Posterior cingulate gyrus (tissue), 11 donors: Measurements from ENCODE around the gene AADACL3.

Source experiments
- DNase-seq, 10 donors: peaks; one replicate each; pipeline versions ENCODE4 v3.0.0 to v3.0.0-alpha.2; 2020 to 2021; ENCODE audit warnings: mixed read lengths in 3 of 10
- intact Hi-C: fragments of 100-400 bp; cut with DNase I; formaldehyde crosslinking; loops from one replicate; pipeline ENCODE4 v1.15.1; 2023

AADACL3 gene

DNA sequence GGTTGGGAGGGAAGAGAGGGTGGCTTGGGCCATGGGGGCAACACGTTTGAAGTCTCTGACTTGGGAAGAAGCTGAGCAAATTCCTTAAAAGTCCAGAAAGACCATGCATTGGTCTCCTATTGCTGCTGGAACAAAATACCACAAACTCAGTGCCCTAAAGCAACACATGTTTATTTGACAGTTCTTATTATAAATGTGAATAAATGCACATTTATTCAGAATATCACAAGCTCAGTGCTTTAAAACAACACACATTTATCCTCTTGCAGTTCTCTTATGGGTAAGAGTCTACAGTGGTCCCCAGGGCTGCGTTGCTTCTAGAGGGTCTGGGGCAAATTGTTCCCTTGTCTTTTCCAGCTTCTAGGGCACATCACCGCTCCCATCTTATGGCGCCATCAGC, 47.6 kb downstream of the AADACL3 start:
- no peak for DNase-seq
- intact Hi-C loops: no loop called here

GRCh38 chr1:12764016-12764415, 48.1 kb downstream of the AADACL3 start:
- intact Hi-C loops: no loop called here
- DNase-seq: no peak

GRCh38 chr1:12769031-12769430, 53.1 kb downstream of the AADACL3 start:
- intact Hi-C loops: no loop called here
- no peak for DNase-seq

DNA sequence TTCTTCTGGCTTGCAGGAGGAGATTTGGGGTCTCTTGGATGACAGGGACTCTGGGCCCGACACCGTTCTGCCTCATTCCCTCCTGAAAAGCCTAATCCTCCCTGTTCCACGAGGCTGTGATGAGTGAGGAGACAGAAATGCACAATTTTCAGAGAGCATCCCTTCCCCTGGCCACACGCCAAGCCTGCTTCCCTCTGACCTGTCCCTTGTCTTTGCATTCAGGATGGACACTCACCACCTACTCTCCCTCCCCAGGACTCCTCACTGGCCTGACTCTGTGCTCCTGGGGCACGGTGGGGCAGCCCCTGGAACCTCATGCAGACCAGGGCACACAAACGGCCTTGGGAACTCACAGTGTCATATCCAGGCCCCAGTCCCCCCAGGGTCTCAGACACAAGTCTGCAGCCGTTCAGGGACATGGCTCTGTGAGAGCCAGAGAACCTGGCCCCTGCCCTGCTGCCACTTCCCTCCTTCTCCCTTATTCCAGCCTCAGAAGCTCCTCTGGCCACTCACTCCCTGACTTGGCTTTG, 54.1 kb downstream of the AADACL3 start:
- intact Hi-C loops: no loop called here
- no peak for DNase-seq

DNA sequence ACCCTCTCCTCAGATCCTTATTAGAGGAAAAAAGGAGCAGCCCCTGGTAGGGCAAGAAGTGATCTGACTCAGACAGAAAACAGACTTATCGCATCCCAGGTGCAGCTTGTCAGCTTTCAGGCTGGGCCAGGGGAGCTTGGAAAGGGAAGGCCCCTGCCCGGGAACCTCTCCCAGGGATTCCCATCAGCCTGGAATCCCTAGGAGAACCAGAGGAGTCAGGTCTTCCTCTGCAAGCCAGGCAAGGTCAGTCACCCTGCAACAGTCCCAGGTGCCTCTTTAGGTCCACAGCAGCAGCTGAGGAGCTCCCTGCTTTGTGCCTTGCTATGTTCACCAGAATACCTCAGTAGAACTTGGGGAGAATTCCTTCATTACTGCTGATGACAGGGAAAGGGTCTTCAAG, 54.7 kb downstream of the AADACL3 start:
- intact Hi-C loops: no loop called here
- DNase-seq: no peak

GRCh38 chr1:12771186-12771585, 55.3 kb downstream of the AADACL3 start:
- intact Hi-C loops: no loop called here
- DNase-seq: no peak

- DNase-seq: no peak
- intact Hi-C loops: no loop called here
Measured at GRCh38 chr1:12772520-12772919, 56.6 kb downstream of the AADACL3 start.

DNA sequence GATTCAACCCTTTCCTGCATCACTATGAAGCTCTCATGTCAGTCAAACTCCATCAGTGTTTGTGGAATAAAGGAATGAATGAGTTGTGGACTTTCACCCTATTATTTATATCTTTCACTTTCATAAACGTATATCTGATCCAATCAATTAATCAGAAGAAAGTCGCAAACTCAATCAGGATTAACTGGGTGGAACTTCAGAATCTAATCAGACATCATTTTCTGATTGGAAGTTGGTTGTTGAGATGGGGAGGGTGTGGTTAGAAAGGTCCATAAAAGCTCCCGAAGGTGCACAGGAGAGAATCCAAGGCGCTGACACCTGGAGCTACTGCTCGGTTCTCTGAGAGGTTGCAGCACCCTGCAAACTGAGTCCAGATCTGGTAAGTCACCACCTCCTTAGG, 57.5 kb downstream of the AADACL3 start, which contains the start of gene PRAMEF12:
TSS of gene PRAMEF12 (plus strand) at position 301 of the 400 bp plus-strand sequence. CDS start 1,130 bp downstream, outside the sequence.
- DNase-seq: no peak
- intact Hi-C loops: no loop called here

GRCh38 chr1:12774801-12775345, 59.0 kb downstream of the AADACL3 start:
- intact Hi-C loops: no loop called here
- peak in 1 of 10 donors; percentile 18 for DNase-seq

GRCh38 chr1:12775443-12775842, 59.5 kb downstream of the AADACL3 start:
- DNase-seq: no peak
- intact Hi-C loops: no loop called here

DNA sequence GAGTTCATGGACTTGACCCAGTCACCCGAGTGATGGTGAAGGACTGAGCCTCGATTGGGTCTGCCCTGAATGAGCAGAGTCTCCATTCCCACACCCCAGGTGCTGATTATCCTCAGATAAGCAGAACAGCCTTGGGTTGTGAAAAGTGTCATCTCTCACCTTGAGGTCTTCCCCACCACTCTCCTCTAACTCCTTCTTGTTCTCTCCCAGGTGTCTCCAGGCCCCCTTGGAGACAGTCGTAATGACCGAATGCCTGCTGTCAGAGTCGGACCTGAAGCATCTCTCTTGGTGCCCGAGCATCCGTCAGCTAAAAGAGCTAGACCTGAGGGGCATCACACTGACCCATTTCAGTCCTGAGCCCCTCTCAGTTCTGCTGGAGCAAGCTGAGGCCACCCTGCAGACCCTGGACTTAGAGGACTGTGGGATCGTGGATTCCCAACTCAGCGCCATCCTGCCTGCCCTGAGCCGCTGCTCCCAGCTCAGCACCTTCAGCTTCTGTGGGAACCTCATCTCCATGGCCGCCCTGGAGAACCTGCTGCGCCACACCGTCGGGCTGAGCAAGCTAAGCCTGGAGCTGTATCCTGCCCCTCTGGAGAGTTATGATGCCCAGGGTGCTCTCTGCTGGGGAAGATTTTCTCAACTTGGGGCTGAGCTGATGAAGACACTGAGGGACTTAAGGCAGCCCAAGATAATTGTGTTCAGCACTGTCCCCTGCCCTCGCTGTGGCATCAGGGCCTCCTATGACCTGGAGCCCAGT, 61.1 kb downstream of the AADACL3 start:
- peak in 1 of 10 donors; percentile 30 for DNase-seq
- intact Hi-C loops: no loop called here
